Midbrain (tissue), 1 donor: ENCODE measurements around the gene STXBP1.

ENCODE experiments used
- DNase-seq: peaks from one replicate; lab custom pipeline; 2025; lab: John Stamatoyannopoulos, UW

Gene STXBP1

GRCh38 chr9:127715470-127716337, 103.6 kb downstream of the STXBP1 start, which contains the start of the genes PTRH1 and TTC16:
TSS of gene PTRH1 (minus strand) at chr9:127715663. CDS start at chr9:127715639, 24 bp downstream.
TSS of gene TTC16 (plus strand) at chr9:127716079. CDS start at chr9:127716146, 67 bp downstream.
- peak; percentile 96 for DNase-seq

- DNase-seq, result no peak
Measured at GRCh38 chr9:127716412-127716811, 104.3 kb downstream of the STXBP1 start.

GRCh38 chr9:127717766-127718165, 105.7 kb downstream of the STXBP1 start:
- peak; percentile 35 for DNase-seq

- DNase-seq, result no peak
Measured at GRCh38 chr9:127720031-127720864, 108.2 kb downstream of the STXBP1 start.

GRCh38 chr9:127720865-127721227, 108.8 kb downstream of the STXBP1 start:
- no peak for DNase-seq

GRCh38 chr9:127721391-127721821, 109.3 kb downstream of the STXBP1 start:
- no peak for DNase-seq

- no peak for DNase-seq
Measured at GRCh38 chr9:127722055-127722745, 110.1 kb downstream of the STXBP1 start.

GRCh38 chr9:127723013-127723412, 110.9 kb downstream of the STXBP1 start:
- DNase-seq, result no peak

- DNase-seq, result no peak
Measured at GRCh38 chr9:127723444-127723843, 111.4 kb downstream of the STXBP1 start.

- no peak for DNase-seq
Measured at GRCh38 chr9:127724012-127724411, 111.9 kb downstream of the STXBP1 start.

GRCh38 chr9:127726871-127727270, 114.8 kb downstream of the STXBP1 start:
- DNase-seq, result no peak

GRCh38 chr9:127728808-127729207, 116.7 kb downstream of the STXBP1 start:
- no peak for DNase-seq

GRCh38 chr9:127729522-127730256, 117.6 kb downstream of the STXBP1 start:
- no peak for DNase-seq

GRCh38 chr9:127730262-127730661, 118.2 kb downstream of the STXBP1 start:
- DNase-seq, result no peak

- no peak for DNase-seq
Measured at GRCh38 chr9:127730799-127731410, 118.8 kb downstream of the STXBP1 start.

GRCh38 chr9:127731938-127732337, 119.9 kb downstream of the STXBP1 start:
- no peak for DNase-seq

GRCh38 chr9:127732444-127732843, 120.4 kb downstream of the STXBP1 start:
- no peak for DNase-seq

GRCh38 chr9:127733614-127734013, 121.5 kb downstream of the STXBP1 start:
- DNase-seq, result no peak

- DNase-seq, result no peak
Measured at GRCh38 chr9:127734247-127734746, 122.2 kb downstream of the STXBP1 start.

- peak; percentile 98 for DNase-seq
Measured at GRCh38 chr9:127734747-127735529, 122.9 kb downstream of the STXBP1 start, which contains the start of gene TOR2A. TSS of gene TOR2A (minus strand) at chr9:127735294. CDS start at chr9:127735270, 24 bp downstream.
